Effector CD4-positive, alpha-beta T cell (primary cell): ENCODE results near the gene TMEM164.

Source experiments
- DNase-seq: peaks from one replicate; pipeline ENCODE4 v3.0.0-alpha.2; 2020

Gene TMEM164

GRCh38 chrX:110086162-110086915 lies 83.4 kb downstream of the TMEM164 start:
- DNase-seq, result no peak

GRCh38 chrX:110086916-110087484 lies 84.1 kb downstream of the TMEM164 start:
- DNase-seq, result no peak

GRCh38 chrX:110087485-110088356 lies 84.8 kb downstream of the TMEM164 start:
- DNase-seq, result no peak

GRCh38 chrX:110089656-110090403 lies 86.9 kb downstream of the TMEM164 start:
- DNase-seq, result no peak

GRCh38 chrX:110097920-110098319 lies 95.0 kb downstream of the TMEM164 start:
- DNase-seq, result no peak

GRCh38 chrX:110103344-110103743 lies 100.4 kb downstream of the TMEM164 start:
- no peak for DNase-seq

- no peak for DNase-seq
These were observed 101.2 kb downstream of the TMEM164 start for GRCh38 chrX:110104078-110104477.

GRCh38 chrX:110108381-110108821 lies 105.5 kb downstream of the TMEM164 start:
- DNase-seq, result no peak

GRCh38 chrX:110114260-110114776 lies 111.4 kb downstream of the TMEM164 start:
- DNase-seq, result no peak

- no peak for DNase-seq
These were observed 113.4 kb downstream of the TMEM164 start for GRCh38 chrX:110116066-110116980.

- DNase-seq, result no peak
These were observed 115.6 kb downstream of the TMEM164 start for GRCh38 chrX:110118530-110118929.

GRCh38 chrX:110119480-110119879 lies 116.6 kb downstream of the TMEM164 start:
- no peak for DNase-seq

GRCh38 chrX:110120025-110120424 lies 117.1 kb downstream of the TMEM164 start:
- DNase-seq, result no peak

GRCh38 chrX:110123331-110123782 lies 120.4 kb downstream of the TMEM164 start:
- DNase-seq, result no peak

- DNase-seq, result no peak
These were observed 122.7 kb downstream of the TMEM164 start for GRCh38 chrX:110125446-110126162.

- no peak for DNase-seq
These were observed 128.1 kb downstream of the TMEM164 start for GRCh38 chrX:110131031-110131430.

GRCh38 chrX:110132450-110133114 lies 129.7 kb downstream of the TMEM164 start:
- DNase-seq, result no peak

- no peak for DNase-seq
These were observed 130.9 kb downstream of the TMEM164 start for GRCh38 chrX:110133735-110134370.

GRCh38 chrX:110135618-110136017 lies 132.7 kb downstream of the TMEM164 start:
- no peak for DNase-seq

- no peak for DNase-seq
These were observed 133.2 kb downstream of the TMEM164 start for GRCh38 chrX:110136136-110136535.
